Heart left ventricle (tissue), 16 donors: ENCODE measurements around the gene ENPP3. TPM values are rescaled to one million over a fixed set of nuclear protein-coding genes. Genes with fewer than 3 reads are reported as not detected.
A peak's percentile ranks its signal among the peaks of the same experiment; 100 is the strongest.
"Not testable (repeated sequence)": the region's sequence is repeated elsewhere in the genome, so short reads cannot be mapped to it uniquely, and the experiment has no call there.

Experiments used
- ATAC-seq, 4 donors: fragments of 200-7000 bp; cut with Tn5 transposase; one replicate each; pipeline ENCODE4 v1.9.1; 2020 to 2022; ENCODE audit warnings: moderate library complexity in 4 of 4, mild to moderate bottlenecking in 3 of 4, moderate number of reproducible peaks in 1 of 4
- DNase-seq, 5 donors: peaks; one replicate each; pipeline ENCODE4 v3.0.0-alpha.2; 2020
- H3K27ac ChIP-seq, 12 donors: fragments of 200-600 bp; sonication (generic) in 4 of 12; one replicate each; pipeline versions ENCODE4 v1.5.0 to v1.8.0; 2016 to 2022; ENCODE audit warnings: mild to moderate bottlenecking in 2 of 12
- H3K27me3 ChIP-seq, 9 donors: fragments of 200-600 bp; sonication (generic) in 2 of 9; one replicate each; pipeline versions ENCODE4 v1.5.1 to v1.8.0; 2016 to 2022; ENCODE audit warnings: mild to moderate bottlenecking in 3 of 9
- H3K36me3 ChIP-seq, 9 donors: fragments of 200-600 bp; sonication (generic) in 2 of 9; one replicate each; pipeline versions ENCODE4 v1.5.0 to v1.8.0; 2018 to 2022; ENCODE audit warnings: mild to moderate bottlenecking in 2 of 9
- H3K4me1 ChIP-seq, 12 donors: fragments of 200-600 bp; sonication (generic) in 4 of 12; one replicate each; pipeline versions ENCODE4 v1.5.0 to v1.8.0; 2016 to 2022; ENCODE audit warnings: mild to moderate bottlenecking in 3 of 12
- H3K4me3 ChIP-seq, 12 donors: fragments of 200-600 bp; sonication (generic) in 4 of 12; one replicate each; pipeline versions ENCODE4 v1.5.0 to v1.8.0; 2017 to 2022; ENCODE audit warnings: mild to moderate bottlenecking in 9 of 12, moderate library complexity in 4 of 12
- H3K9me3 ChIP-seq, 12 donors: fragments of 200-600 bp; sonication (generic) in 4 of 12; one replicate each; pipeline versions ENCODE4 v1.5.0 to v1.8.0; 2016 to 2022; ENCODE audit warnings: mild to moderate bottlenecking in 1 of 12
- POLR2A ChIP-seq, 2 donors: fragments of 450-650 bp; IDR thresholded peaks; one replicate each; pipeline ENCODE4 v1.6.1; 2017; ENCODE audit warnings: antibody characterized with exemption in 2 of 2, mild to moderate bottlenecking in 2 of 2, moderate library complexity in 2 of 2
- WGBS, 4 donors: extraction: QIAGEN DNeasy Blood & Tissue Kit in 2 of 4; methylation state at CpG; one replicate each; pipeline versions ENCODE4 v1.1.5 to v1.1.7; 2013 to 2018; 5-methylcytosine and 5-hydroxymethylcytosine counted together
- intact Hi-C, 10 donors: fragments of 100-400 bp; cut with DNase I; formaldehyde crosslinking; loops; one replicate each; pipeline versions ENCODE4 v1.11.1 to v1.14.2; 2022
- polyA plus RNA-seq, 2 donors: library from polyadenylated mRNA; stranded (reverse); fragments of 200-250 nt; gene quantifications; one replicate each; pipeline ENCODE4 v1.2.3, GENCODE V29; 2013
- total RNA-seq, 9 donors: library from RNA; depleted of rRNA in 2 of 9; stranded (reverse); fragments of >200 nt in 2 of 9; fragmentation: NEBNext Ultra II Directional in 3 of 9; extraction: Animal tissue kit (Norgen Biotek cat#: 25700) in 3 of 9; gene quantifications; one replicate each; pipeline versions ENCODE4 v1.1.0 to v1.2.4, GENCODE V29; 2016 to 2023
- TF ChIP-seq, protein P1 (sequence below), 12 donors: fragments of 200-600 bp; sonication (generic) in 4 of 12; IDR thresholded peaks; one replicate each; pipeline versions ENCODE4 v1.5.0 to v1.8.0; 2018 to 2022; ENCODE audit warnings: antibody characterized with exemption in 12 of 12, mild to moderate bottlenecking in 5 of 12
- donor health status: ischemic (EF 13 %, LVEDD 7.1; RV severe dilation, severe dysfunction).
- donor health status: healthy with polysubstance abuse.
- donor health status: DM: no; HTN: yes; CAD: no.
- donor health status: DM: no; HTN: no; CAD: no.
- donor health status: ischemic (EF 25% LVEDD 6.9; RV normal size, moderate dysfunction).
- donor health status: ischemic (EF 25% LVEDD 5.7; RV mildly dilated, moderate dysfunction).
- donor health status: healthy.
- donor health status: DM: yes; HTN: yes; CAD: no.
- donor health status: ischemic (EF 35%, LVEDD 5.7; RV mildly dilated, moderate dysfunction).
- donor health status: nonischemic (EF 11% LVEDD 7.7; RV severe dilation, severe dysfunction).
- donor health status: DM: yes; HTN: yes; CAD: no.
- donor health status: PGD.
- donor health status: ischemic (EF 29% LVEDD 5.4; RV normal size, mild dysfunction).
- donor health status: nonischemic (EF 23%, LVEDD 6.1; RV moderate dilation, normal function).

The ENPP3 gene
- total and polyA plus RNA-seq, 11 donors: 0.07 to 0.72 (median 0.42) TPM; not detected in 2

DNA sequence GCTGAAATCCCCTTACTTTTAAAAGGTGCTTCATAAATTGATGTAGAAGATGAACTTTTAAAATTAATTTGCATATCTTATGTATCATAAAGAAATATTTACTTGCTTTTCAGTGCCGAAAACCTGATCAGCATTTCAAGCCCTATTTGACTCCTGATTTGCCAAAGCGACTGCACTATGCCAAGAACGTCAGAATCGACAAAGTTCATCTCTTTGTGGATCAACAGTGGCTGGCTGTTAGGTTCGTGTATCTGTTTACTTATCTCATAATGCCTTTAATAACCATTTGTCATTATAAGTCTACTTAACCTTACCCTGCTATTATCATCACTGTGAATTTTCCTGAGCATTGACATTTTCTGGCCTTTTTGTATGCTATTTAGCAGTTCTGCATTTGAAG, 56.3 kb downstream of the ENPP3 start:
- intact Hi-C loops: loop anchor here in 7 of 10 donors (5.0 to 10.0 kb wide), 3 partner anchors 91 to 221 kb away; no protein-coding TSS in a partner anchor
- no peak for DNase-seq
- Histone ChIP-seq H3K9me3 (peaks cover 0 to 3% (median 0%) of the 10 kb centered on the region in 12 donors), H3K27ac (no peak overlapping the region), H3K27me3 (no peaks in the 10 kb centered on the region), H3K4me3 (no peak overlapping the region), H3K4me1 (no peaks in the 10 kb centered on the region), H3K36me3 (no peaks in the 10 kb centered on the region)
- 79 to 84% (median 82%) methylated on average over 5 of the region's 5 CpGs for WGBS, 4 donors
- no peak for ATAC-seq
- no peak for TF ChIP-seq POLR2A (IDR thresholded peaks at IDR 0.05)
- TF ChIP-seq, protein P1, sequence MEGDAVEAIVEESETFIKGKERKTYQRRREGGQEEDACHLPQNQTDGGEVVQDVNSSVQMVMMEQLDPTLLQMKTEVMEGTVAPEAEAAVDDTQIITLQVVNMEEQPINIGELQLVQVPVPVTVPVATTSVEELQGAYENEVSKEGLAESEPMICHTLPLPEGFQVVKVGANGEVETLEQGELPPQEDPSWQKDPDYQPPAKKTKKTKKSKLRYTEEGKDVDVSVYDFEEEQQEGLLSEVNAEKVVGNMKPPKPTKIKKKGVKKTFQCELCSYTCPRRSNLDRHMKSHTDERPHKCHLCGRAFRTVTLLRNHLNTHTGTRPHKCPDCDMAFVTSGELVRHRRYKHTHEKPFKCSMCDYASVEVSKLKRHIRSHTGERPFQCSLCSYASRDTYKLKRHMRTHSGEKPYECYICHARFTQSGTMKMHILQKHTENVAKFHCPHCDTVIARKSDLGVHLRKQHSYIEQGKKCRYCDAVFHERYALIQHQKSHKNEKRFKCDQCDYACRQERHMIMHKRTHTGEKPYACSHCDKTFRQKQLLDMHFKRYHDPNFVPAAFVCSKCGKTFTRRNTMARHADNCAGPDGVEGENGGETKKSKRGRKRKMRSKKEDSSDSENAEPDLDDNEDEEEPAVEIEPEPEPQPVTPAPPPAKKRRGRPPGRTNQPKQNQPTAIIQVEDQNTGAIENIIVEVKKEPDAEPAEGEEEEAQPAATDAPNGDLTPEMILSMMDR (IDR thresholded peaks at IDR 0.05): no peak

DNA sequence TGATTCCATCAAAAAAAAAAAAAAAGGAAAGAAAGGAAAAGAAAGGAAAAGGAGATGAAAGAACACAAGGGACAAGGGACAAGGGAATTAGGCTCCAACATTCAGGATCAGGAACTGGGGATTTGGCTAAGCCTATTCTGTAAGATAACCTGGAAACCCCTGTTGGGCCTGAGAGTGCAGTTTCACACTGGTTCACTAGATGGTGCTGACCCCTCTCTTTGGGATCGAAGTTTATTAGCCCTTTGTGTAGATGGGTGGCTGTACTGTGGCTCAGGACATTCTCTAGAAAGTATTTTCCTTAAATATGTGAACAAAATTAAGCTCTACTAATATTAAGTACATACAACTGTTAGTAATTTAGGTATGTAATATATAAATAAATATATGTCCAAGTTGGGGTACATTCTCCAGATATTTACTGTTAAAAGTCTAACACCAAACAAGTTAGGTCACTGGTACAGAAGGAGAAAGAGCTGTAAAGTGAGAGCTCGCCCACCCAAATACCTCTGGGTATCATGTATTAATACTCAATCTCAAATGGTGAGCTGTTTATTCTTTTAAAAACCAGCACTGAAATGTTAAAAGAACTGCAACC, 57.8 kb downstream of the ENPP3 start:
- no peak for TF ChIP-seq POLR2A (IDR thresholded peaks at IDR 0.05)
- TF ChIP-seq, protein P1 (IDR thresholded peaks at IDR 0.05): peak; percentile 54 to 83 (median 75)
- no peaks in the 10 kb centered on the region for H3K36me3 ChIP-seq
- WGBS, 4 donors: 38 to 50% (median 42%) methylated on average over 2 of the region's 2 CpGs
- H3K4me1 ChIP-seq: no peaks in the 10 kb centered on the region
- H3K9me3 ChIP-seq: no peaks in the 10 kb centered on the region
- peak in 4 of 5 donors; percentile 27 to 36 (median 32) for DNase-seq
- H3K27me3 ChIP-seq: no peaks in the 10 kb centered on the region
- peak in 3 of 4 donors; percentile 79 to 85 (median 81) for ATAC-seq
- intact Hi-C loops: loop anchor here (1.0 to 10.0 kb wide), 4 partner anchors 90 to 220 kb away; no protein-coding TSS in a partner anchor
- no peak overlapping the region for H3K4me3 ChIP-seq
- no peak overlapping the region for H3K27ac ChIP-seq

GRCh38 chr6:131696956-131697355, 59.9 kb downstream of the ENPP3 start:
- H3K9me3 ChIP-seq: no peaks in the 10 kb centered on the region
- no peaks in the 10 kb centered on the region for H3K27me3 ChIP-seq
- intact Hi-C loops: loop anchor here in 4 of 10 donors (5.0 to 10.0 kb wide), 3 partner anchors 88 to 218 kb away; no protein-coding TSS in a partner anchor
- no peak overlapping the region for H3K27ac ChIP-seq
- no peaks in the 10 kb centered on the region for H3K36me3 ChIP-seq
- no peak overlapping the region for H3K4me3 ChIP-seq
- WGBS, 4 donors: 93 to 99% (median 94%) methylated on average over 7 of the region's 7 CpGs
- H3K4me1 ChIP-seq: no peaks in the 10 kb centered on the region
- ATAC-seq: no peak
- TF ChIP-seq, protein P1 (IDR thresholded peaks at IDR 0.05): no peak
- no peak for TF ChIP-seq POLR2A (IDR thresholded peaks at IDR 0.05)
- no peak for DNase-seq

GRCh38 chr6:131700851-131701250, 63.7 kb downstream of the ENPP3 start:
- H3K4me1 ChIP-seq, H3K36me3 ChIP-seq, H3K27me3 ChIP-seq, H3K9me3 ChIP-seq, ATAC-seq, H3K27ac ChIP-seq, DNase-seq, intact Hi-C loops, H3K4me3 ChIP-seq: not testable (repeated sequence)
- no CpG with 5 or more reads among the region's 14 CpGs for WGBS, 4 donors

DNA sequence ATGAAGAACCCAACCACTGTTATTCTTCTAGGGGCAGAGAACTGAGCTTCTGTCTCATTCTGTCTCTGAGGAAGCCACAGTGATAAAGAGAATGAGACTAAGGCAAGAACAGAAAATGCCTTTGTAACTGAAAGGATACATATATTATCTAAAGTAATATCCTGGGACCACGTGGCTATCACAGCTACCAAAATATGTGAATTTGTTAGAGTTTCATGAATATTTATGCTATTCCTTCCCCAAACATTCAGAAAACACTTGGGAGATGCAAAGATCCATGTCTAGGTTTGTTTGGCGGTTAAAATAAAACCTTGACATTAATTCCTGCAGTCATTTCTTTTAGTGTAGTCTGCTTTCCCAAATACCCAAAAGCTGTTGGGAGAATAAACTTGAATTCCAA, 66.8 kb downstream of the ENPP3 start:
- H3K27me3 ChIP-seq, H3K4me3 ChIP-seq, ATAC-seq, H3K27ac ChIP-seq, DNase-seq, H3K4me1 ChIP-seq, H3K9me3 ChIP-seq, H3K36me3 ChIP-seq, intact Hi-C loops: not testable (repeated sequence)
- no CpG with 5 or more reads among the region's 2 CpGs for whole genome bisulfite sequencing, 4 donors

- H3K9me3 ChIP-seq, H3K4me1 ChIP-seq, DNase-seq, H3K27me3 ChIP-seq, H3K27ac ChIP-seq, H3K4me3 ChIP-seq, ATAC-seq, intact Hi-C loops, H3K36me3 ChIP-seq: not testable (repeated sequence)
- WGBS, 4 donors: 85 to 94% (median 93%) methylated on average over 7 to 8 of the region's 18 CpGs
These were observed 73.8 kb downstream of the ENPP3 start, which contains the start of gene CTAGE9 for GRCh38 chr6:131710917-131711316. CTAGE9 (minus strand) TSS chr6:131711017; CDS start chr6:131711017, 0 bp downstream.

DNA sequence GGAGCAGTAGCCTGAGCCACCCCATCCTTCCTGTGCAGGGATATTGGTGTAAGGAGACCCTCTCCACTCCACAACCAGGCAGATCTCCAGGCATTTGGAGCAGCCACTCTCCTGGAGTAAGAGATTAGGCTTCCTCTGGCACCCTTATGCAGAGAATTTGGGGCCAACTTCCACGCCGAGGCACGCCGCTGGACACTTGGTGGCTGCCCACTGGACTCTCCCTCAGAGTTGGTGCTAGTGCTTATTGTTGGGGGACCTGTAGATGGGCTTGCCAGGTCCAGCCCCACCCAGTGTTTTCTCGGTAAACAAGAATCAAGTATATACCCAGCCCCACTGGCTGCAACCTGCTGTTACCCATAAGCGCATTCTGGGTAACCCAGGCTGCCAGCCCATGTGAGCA, 78.5 kb downstream of the ENPP3 start:
- intact Hi-C loops, DNase-seq, ATAC-seq, H3K27me3 ChIP-seq, H3K36me3 ChIP-seq, H3K4me3 ChIP-seq, H3K4me1 ChIP-seq, H3K9me3 ChIP-seq, H3K27ac ChIP-seq: not testable (repeated sequence)
- WGBS, 4 donors: 79 to 100% (median 96%) methylated on average over 1 to 6 of the region's 6 CpGs; no CpG with 5 or more reads in 1 of the 4 donors
